HUDEP-2 (cell line): ENCODE measurements around the gene SCO1.

Experiments
- DNase-seq, 76 experiments: peaks; one replicate each; lab custom pipeline; 2025; ENCODE audit not compliant: unreplicated experiment in 76 of 76; lab: John Stamatoyannopoulos, UW

Gene SCO1

DNA sequence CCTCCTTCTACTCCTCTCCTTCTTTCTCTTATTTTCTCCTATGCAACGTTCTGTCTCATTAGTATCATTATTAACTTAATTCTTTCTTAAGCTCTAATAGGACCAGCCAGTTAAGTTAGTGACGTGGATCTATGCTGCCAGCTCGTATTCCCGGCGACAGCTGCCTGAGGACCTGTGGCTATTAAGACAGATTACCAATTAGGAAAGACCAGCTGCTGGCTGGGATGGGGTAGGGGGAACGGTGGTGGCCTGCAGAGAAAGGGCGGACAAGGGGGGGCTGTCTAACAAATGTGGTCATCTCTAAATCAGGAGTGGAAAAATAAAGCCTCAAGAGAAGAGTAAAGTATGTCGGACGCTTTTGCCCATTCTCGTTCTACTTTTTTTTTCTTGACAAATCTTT, 39.5 kb downstream of the SCO1 start:
- no peak for DNase-seq

DNA sequence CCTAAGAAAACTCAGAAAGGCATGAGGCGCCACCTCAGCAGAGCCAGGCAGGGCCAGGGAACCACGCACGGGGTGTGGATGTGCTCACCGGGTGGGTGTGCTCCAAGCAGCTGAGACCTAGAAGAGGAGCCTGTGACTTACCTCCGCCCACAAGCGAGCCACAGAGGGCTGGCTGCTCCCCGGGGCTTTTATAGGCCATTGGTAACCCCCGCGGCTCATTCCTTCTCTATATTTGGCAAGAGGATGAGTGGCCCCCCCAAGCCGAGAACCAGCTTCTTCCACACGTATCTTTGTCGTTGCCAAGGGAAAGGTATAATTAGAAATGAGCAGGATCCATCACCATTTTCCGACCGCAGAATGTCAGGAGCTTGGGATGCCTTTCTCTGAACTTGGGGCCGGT, 40.2 kb downstream of the SCO1 start, which contains the start of gene MYH3:
MYH3 (minus strand) TSS at position 162 of the 400 bp plus-strand sequence. CDS start 2,245 bp downstream, outside the sequence.
- DNase-seq, result no peak

DNA sequence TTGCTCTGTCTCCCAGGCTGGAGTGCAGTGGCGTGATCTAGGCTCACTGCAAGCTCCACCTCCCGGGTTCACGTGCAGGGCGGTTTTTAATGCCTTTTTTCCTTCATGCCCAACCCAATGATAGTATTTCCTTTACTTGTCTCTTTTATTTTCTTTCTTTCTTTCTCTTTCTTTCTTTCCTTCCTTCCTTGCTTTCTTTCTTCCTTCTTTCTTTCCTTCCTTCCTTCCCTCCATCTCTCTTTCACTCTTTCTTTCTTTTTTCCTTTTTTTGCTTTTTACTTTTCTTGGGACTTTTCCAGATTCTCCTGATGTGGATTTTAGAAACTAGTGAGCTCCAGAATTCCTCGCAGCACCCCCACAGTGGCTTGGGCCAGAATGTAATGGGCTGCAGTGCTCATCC, 43.3 kb downstream of the SCO1 start:
- DNase-seq, result no peak

DNA sequence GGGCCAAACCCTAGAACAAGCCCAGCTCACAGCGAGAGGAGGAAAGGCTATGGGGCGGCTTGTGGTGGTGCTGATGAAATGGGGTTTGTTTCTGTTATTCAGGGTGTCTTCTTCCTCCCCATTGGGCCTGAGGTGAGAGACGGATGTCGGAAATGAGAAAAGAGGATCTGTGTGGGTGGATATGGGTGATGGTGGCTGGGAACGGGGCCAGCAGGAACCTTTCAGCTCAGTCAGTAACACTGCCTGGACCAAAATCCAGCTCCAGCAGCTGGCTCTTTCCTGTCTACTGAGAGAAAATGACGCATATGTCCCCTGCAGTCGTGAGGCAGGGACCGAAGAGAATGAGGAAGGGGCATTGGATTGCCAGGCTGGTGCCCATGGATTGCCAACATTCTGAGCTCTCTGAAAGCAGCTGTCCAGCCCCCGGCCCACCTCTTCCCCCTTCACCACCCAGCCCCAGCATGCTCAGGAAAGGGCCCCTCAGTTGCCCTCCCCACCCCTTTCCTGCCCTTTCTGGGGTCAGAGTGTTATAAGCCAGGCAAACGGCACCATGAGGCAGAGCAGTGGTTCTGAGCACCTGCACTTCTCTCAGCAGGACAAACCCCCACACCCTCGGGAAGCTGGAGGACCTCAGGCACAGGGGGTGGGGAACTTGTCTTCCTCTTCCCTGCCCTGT, 44.2 kb downstream of the SCO1 start:
- DNase-seq, result no peak

DNA sequence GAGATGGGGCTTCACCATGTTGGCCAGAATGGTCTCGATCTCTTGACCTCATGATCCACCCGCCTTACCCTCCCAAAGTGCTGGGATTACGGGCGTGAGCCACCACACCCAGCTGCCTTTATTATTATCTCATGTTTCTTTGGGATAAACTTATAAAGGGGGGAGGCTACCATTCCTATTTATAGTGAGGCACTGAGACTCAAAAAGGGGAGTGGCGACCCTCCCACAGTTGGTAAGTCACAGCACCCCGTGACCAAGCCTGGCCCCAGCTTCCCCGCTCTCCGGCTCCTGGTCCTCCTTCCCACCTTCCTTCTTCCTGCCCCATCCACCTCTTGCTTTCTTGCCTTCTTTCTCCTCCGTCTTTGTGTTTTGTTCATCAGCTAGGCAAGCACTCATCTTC, 45.4 kb downstream of the SCO1 start:
- no peak for DNase-seq

DNA sequence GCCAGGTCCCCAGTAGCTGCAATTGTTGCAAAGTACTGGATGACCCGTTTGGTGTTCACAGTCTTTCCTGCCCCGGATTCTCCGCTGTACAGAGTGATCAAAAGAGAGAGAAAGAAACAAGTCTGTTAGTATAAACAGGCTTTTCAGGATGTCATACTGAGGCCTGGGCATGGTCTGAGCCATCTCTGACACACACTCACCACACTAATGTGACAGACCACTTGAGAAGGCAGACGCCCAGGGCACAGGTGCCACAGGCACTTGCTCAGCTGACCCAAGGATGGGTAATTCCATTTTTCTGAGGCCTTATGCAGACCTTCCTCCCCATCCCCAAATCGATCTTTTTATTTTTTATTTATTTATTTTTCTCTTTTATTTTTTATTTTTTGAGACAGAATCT, 47.7 kb downstream of the SCO1 start:
- no peak for DNase-seq

DNA sequence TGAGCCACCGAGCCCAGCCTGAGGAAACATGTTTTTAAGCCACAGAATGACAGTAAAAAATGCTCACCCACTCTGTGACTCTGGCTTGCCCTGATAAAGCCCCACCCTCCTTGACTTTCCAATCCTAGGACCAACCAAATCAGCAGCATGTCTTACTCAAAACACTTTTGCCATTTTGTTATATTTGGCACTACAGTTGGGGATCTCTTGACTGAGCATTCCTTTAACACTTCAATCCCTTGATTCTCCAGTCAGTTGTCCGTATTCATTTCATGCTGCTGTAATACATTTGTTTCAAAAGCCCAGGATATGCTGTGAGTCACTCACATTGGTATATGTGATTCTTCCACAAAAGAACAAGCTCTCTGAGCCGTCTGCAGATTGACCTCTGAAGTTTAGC, 48.4 kb downstream of the SCO1 start:
- peak in 12 of 76 experiments; percentile 2 to 25 (median 10) for DNase-seq

DNA sequence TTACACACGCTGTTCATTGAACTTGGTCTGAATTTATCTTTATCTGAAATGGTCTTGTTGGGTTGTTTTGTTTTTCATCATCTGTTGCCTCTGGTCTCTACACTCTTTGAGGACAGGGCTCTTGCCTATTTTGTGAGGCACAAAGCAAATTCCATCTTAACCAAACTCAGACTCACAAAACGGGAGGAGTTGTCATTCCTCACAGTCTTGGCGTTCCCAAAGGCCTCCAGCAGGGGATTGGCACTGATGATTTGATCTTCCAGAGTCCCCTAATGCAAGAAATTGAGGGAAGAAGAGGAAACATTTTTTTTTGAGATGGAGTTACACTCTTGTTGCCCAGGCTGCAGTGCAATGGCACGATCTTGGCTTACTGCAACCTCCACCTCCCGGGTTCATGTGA, 49.0 kb downstream of the SCO1 start:
- no peak for DNase-seq

DNA sequence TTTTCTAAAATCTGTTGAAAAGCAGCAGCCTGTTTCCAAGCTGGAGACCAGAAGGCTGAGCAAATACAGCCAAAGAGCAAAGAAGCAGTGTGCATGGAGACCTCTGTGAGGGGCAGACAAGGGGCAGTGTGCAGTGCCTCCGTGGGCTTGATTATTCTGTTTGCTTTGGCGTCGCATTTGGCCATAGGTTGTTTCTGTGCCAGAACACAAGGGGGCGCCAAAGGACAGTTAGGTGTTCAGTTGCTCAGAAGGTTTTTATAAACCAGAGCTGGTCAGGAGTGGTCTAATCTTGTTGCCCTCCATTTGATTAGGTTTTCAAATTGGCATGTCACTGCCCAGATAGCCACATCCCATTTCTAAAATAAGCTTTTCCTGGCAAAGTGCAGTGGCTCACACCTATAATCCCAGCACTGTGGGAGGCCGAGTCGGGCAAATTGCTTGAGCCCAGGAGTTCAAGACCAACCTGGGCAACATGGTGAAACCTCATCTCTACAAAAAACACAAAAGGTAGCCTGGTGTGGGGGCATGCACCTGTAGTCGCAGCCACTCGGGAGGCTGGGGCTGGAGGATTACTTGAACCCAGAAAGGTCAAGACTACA, 50.8 kb downstream of the SCO1 start:
- peak in 59 of 76 experiments; percentile 6 to 72 (median 43) for DNase-seq

DNA sequence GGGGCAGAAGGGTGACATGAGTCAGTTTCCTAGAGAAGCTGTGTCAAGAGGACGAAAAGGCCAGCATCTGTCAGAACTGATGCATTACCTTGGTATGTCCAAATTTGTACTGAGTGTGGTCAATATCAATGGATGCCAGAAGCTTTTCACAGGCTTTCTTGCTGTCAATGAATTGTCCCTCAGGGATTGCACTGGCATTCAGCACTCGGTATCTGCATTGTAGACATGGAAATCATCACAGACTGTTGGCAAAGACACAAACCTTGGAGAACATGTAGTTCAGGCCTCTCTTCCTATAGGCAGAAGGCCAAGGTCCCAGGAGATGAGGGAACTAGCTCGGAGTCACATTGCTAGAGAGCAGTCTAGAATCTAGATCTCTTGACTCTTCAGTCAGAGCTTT, 56.9 kb downstream of the SCO1 start:
- no peak for DNase-seq

DNA sequence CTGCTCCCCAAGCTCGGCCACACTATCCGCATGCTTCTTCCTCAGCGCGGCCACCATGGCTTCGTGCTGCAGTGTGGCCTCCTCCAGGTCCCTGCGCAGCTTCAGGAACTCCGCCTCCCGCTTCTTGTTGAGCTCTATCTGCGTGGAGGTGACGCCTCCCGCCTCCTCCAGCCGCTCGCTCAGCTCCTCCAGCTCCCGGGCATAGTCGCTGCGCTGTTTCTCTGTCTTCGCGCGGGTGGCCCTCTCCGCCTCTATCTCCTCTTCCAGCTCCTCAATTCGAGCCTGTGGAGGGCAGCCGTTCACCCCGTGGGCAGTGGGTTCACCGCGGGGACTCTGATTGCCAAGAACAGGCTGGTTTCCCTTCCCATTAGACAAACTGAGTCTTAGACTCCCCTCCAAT, 59.2 kb downstream of the SCO1 start:
- no peak for DNase-seq

DNA sequence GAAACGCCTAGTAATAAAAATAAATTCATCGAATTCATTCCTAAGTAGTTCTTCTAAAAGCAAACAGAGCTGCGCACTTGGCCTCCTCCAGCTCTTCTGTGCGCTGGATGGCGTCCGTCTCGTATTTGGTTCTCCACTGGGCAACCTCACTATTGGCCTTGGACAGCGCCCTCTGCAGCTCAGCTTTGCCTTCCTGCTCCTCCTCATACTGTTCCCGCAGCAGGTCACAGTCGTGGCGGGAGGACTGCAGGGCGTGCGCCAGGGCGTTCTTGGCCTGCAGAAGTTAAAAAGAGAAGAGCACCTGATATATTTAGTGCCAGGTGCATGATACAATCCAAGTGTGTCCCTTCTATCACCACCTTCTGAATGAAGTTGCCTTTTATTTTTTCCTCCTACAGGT, 62.0 kb downstream of the SCO1 start:
- DNase-seq, result no peak

DNA sequence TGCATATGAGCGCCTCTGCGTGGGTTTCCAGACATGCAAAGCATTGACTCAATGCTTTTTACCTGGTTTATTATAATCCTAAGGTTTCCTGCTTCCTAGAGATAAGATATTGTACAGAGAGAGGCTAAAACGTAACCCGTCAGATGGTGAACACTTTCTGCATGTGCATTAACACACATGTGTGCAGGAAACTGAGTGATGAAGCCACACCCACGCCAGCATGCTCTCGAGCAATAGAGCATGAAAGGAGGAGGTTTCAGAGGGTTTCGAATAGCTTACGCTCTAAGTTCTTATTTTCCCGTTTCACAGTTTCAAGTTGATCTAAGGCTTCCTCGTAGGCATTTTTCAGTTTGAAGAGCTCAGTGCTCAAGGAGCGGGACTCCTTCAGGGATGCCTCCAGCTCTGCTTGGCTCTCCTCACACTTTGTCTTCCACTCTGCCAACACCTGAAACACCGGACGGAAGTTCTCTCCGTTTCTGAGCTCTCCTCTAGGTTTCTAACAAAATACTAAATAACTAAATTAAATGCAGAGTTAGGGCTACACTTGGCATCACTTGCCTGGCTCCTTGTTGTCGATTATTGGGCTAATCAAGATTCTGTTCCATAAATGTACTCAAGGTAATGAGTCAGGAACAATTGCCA, 63.5 kb downstream of the SCO1 start:
- DNase-seq, result no peak

DNA sequence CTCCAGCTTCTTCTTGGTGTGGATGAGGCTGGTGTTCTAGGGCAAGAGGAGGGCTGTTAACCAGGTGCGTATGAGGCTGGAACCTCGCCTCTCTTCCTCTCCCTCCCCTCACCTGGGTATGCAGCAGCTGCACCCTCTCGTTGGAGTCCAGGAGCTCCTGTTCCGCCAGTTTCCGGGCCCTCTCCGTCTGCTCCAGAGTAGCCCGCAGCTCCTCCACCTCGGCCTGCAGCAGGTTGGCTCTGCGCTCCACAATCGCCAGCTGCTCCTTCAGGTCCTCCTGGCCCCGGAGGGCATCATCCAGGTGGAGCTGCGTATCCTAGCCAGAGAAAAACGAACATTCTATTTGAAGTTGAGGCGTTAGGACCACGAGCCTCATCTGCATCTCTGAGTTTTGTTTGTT, 65.6 kb downstream of the SCO1 start:
- no peak for DNase-seq

DNA sequence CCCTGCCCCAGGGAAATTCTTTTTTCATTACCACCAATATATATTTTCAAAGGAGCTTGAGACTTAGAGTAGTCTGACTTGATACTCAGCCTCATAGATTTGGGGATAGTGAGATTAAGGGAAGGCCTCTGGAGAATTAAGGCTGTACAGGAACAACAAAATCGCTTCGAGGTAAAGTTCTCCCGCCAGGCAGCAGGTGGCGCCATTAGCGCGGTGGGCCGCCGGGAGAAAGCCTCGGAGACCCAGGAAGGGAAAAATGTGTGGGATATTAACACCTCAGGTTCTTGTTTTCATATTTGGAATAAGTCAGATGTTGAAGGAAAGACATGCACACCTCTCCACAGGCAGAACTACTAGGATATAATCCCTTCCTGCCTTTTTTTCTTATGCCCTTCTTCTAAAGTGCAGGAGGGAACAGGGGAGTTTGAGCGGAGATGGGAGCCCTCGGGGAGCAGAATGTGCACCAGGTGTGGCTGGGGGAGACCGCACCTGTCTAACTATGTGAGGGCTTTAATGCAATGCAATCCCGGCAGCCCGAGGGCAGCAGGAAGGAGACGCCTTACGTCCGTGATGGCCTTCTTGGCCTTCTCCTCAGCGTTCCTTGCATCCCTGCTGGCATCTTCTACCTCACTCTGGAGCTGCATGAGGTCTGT, 66.2 kb downstream of the SCO1 start:
- peak in 28 of 76 experiments; percentile 2 to 51 (median 16) for DNase-seq

DNA sequence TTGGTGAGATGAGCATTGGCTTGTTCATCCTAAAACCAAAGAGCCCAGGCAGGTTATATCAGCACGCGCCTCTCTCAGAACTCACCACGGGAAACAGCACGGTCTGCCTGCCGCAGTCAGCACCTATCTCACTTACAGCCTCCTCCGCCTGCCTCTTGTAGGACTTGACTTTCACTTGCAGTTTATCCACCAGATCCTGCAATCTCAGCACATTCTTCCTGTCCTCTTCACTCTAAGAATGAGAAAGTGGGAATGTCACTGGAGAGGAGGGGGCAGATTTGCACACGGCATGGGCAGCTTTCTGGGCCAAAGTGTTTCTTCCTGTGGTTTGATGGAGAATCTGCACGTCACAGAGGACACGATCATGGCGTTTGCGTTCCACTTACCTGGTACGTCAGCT, 67.6 kb downstream of the SCO1 start:
- no peak for DNase-seq

DNA sequence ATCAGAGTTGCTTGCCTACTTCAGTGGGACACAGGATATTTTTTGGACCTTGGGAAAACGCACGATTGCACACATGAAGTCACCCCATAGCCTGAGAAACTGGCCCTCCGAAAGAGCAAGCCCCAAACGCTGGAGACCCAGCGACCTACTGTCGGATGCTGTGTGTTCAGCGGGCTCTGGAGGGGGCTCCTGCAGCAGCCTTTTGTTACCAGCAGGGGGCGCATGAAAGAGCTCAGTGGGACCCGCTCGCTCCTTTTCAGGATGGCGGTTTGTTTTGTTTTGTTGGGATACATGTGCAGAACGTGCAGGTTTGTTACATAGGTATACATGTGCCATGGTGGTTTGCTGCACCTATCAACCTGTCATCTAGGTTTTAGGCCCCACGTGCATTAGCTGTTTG, 68.6 kb downstream of the SCO1 start:
- DNase-seq, result peak in 1 of 76 experiments; percentile 4

DNA sequence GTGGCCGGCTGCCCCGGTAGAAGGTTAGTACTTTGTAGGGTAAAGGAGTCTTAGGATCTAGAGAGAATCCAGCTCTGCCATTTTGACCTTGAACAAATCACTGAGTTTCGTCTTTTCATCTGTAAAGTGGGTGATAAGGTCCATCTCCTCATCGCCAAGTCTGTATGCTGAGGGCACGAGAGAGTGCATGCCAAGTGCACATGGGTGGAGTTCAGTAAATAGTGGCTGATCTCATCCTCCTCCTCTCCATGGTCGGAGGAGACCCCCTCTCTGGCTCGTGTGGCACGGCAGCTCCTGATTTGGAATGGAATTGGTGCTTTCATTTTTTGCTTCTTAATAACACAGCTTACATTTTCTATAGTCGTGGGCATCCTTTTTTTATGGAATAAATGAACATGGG, 70.9 kb downstream of the SCO1 start:
- no peak for DNase-seq

DNA sequence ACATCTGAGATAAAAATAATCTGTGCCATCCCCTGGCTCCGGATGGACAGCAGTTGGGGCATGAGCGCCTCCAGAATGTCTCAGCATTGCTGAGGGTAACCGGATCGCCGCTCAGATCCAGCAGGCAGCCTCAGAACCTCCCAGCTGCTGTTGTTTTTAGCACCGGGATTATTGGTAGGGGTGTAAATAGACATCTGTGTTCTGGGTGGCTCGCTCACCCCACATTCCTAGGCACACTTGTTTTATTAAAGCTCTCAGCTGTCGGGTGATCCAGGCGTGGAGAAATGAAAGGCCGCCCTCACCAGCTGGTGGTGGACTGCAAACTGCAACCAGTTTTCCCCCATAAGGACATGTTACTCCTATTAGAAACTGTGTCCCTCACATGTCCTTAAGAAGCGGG, 72.4 kb downstream of the SCO1 start:
- DNase-seq, result no peak

DNA sequence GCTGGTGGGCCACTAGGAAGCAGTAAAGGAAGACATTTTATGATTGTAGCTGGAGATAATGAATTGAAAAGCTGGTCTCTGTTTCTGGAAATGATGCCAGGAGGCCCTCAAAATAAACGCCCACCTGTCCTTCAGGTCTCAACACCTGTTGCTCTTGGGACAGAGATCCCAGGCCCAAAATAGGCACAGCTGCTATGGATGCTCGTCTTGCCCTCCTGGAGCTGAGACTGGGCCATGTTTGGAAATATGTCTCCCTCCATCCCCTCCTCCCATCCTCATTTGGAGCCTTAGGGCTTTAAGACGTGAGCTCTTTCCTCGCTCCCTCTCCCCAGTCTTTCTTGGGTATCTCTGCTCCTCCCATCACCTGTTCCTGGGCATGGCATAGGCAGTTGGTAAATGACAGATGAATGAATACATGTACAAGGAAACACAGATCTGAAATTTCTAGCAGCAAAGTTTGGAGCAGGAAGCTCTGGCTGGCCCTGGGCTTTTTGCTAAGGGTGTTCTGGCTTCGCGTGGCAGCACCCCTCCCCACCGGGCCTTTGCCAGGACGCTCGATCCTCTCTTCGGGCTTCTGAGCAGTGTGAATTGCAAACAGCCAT, 73.5 kb downstream of the SCO1 start:
- DNase-seq, result no peak
